ENCODE measurements around the gene UMOD.

DNA sequence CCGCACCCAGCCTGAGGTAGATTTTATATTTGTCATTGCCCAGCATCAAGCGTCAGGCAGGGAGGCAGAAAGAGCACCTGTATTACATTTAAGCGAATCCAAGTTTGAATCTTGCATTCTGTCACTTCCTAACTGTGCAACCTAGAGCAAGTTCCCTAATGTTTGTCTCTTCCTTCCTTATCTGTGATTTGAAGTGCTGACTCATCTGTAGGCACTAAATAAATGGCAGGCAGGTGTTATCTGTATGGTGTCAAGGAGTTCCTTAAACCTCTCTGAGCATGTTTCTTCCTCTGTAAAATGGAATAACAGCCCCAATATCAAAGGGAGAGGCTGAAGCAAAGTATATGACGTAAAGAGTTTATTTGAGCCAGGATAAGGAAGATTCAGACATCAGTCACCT lies 49.5 kb downstream of the UMOD start:
- TF ChIP-seq CTCF (IDR thresholded peaks at IDR 0.05; ENCODE audit: insufficient read depth, low read length, poor library complexity, severe bottlenecking), result no peak
- TF ChIP-seq EZH2phosphoT487 (conservative IDR thresholded peaks at IDR 0.05; ENCODE audit: low read length), result no peak

Measured in SU-DHL-6 (cell line).